Hepatocyte (in vitro differentiated cells): Measurements from ENCODE around the gene PTBP3. TPM values are rescaled to one million over a fixed set of nuclear protein-coding genes. Genes with fewer than 3 reads are reported as not detected.

Source experiments
- DNase-seq: peaks from one replicate; pipeline ENCODE4 v3.0.0-alpha.2; 2016; ENCODE audit warnings: low spot score
- H2AFZ ChIP-seq: fragments of 200-600 bp; sonication (generic); 2 replicates; pipeline ENCODE4 v1.6.0; 2016; ENCODE audit warnings: antibody characterized with exemption, mild to moderate bottlenecking
- H3K27ac ChIP-seq: fragments of 200-600 bp; sonication (generic); 2 replicates; pipeline ENCODE4 v1.5.1; 2016; ENCODE audit warnings: mild to moderate bottlenecking
- H3K27me3 ChIP-seq: fragments of 200-600 bp; sonication (generic); 2 replicates; pipeline ENCODE4 v1.6.1; 2016
- H3K36me3 ChIP-seq: fragments of 200-600 bp; sonication (generic); replicated peaks from 2 replicates; pipeline ENCODE4 v1.5.1; 2016; ENCODE audit warnings: low read depth; ENCODE audit not compliant: insufficient read depth
- H3K4me1 ChIP-seq: fragments of 200-600 bp; sonication (generic); 2 replicates; pipeline ENCODE4 v1.5.1; 2016; ENCODE audit warnings: mild to moderate bottlenecking, moderate library complexity; ENCODE audit not compliant: insufficient read depth
- H3K4me2 ChIP-seq: fragments of 200-600 bp; sonication (generic); 2 replicates; pipeline ENCODE4 v1.6.0; 2016
- H3K4me3 ChIP-seq: fragments of 200-600 bp; sonication (generic); 2 replicates; pipeline ENCODE4 v1.5.1; 2016; ENCODE audit warnings: mild to moderate bottlenecking
- H3K79me2 ChIP-seq: fragments of 200-600 bp; sonication (generic); 2 replicates; pipeline ENCODE4 v1.6.0; 2017; ENCODE audit warnings: mild to moderate bottlenecking
- H3K9me2 ChIP-seq: fragments of 200-600 bp; sonication (generic); replicated peaks from 2 replicates; pipeline ENCODE4 v1.6.0; 2017; ENCODE audit warnings: mild to moderate bottlenecking; ENCODE audit not compliant: insufficient read depth
- H3K9me3 ChIP-seq: fragments of 200-600 bp; sonication (generic); 2 replicates; pipeline ENCODE4 v1.5.1; 2016; ENCODE audit warnings: low read depth, mild to moderate bottlenecking
- H4K20me1 ChIP-seq: fragments of 200-600 bp; sonication (generic); 2 replicates; pipeline ENCODE4 v1.6.0; 2016; ENCODE audit warnings: mild to moderate bottlenecking; ENCODE audit not compliant: insufficient read depth, poor library complexity, severe bottlenecking
- CTCF ChIP-seq: fragments of 200-600 bp; sonication (generic); IDR thresholded peaks from 2 replicates; pipeline ENCODE4 v1.5.1; 2016; ENCODE audit warnings: antibody characterized with exemption, mild to moderate bottlenecking; ENCODE audit not compliant: poor library complexity
- EZH2 ChIP-seq: fragments of 200-600 bp; sonication (generic); IDR thresholded peaks from 2 replicates; pipeline ENCODE4 v1.6.1; 2016; ENCODE audit warnings: antibody characterized with exemption, mild to moderate bottlenecking, borderline replicate concordance
- EZH2phosphoT487 ChIP-seq: fragments of 200-600 bp; sonication (generic); IDR thresholded peaks from one replicate; pipeline ENCODE4 v1.6.1; 2018; ENCODE audit warnings: antibody characterized with exemption, mild to moderate bottlenecking, low read depth, moderate library complexity; ENCODE audit not compliant: unreplicated experiment, severe bottlenecking
- WGBS: methylation state at CpG from one replicate; pipeline ENCODE4 v1.1.6; 2016; ENCODE audit warnings: low lambda C conversion rate; ENCODE audit errors: missing lambda C conversion rate; 5-methylcytosine and 5-hydroxymethylcytosine counted together
- polyA plus RNA-seq: library from polyadenylated mRNA; unstranded; fragments of >200 nt; fragmentation: Nextera tagmentation; extraction: Ambion mirVana; gene quantifications from 2 replicates; pipeline ENCODE4 v1.2.1, GENCODE V29; 2016
- total RNA-seq: library from RNA; depleted of rRNA; stranded (reverse); fragments of >200 nt; gene quantifications from 2 replicates; pipeline ENCODE4 v1.2.3, GENCODE V29; 2014

Gene PTBP3
- total and polyA plus RNA-seq, 2 experiments from 2014 or later = 13.7 to 57.7 TPM

- no peaks in the 10 kb centered on the region for H3K27me3 ChIP-seq
- peaks cover 3% of the 10 kb centered on the region for H3K79me2 ChIP-seq
- 96% methylated on average over 5 of the region's 5 CpGs for WGBS
- no peaks in the 10 kb centered on the region for H3K9me3 ChIP-seq
- no peaks in the 10 kb centered on the region for H4K20me1 ChIP-seq
- no peak for DNase-seq
- H3K36me3 ChIP-seq = no peaks in the 10 kb centered on the region
- no peak overlapping the region for H3K4me3 ChIP-seq
- no peaks in the 10 kb centered on the region for H3K9me2 ChIP-seq
- H3K27ac ChIP-seq = no peak overlapping the region
- no peaks in the 10 kb centered on the region for H3K4me1 ChIP-seq
- no peak for TF ChIP-seq EZH2
- no peak for TF ChIP-seq EZH2phosphoT487
- no peak for TF ChIP-seq CTCF
- H2AFZ ChIP-seq = no peak overlapping the region
- H3K4me2 ChIP-seq = no peak overlapping the region
These were observed 88.3 kb downstream of the PTBP3 start for GRCh38 chr9:112245126-112245525.

GRCh38 chr9:112242147-112242804, 91.1 kb downstream of the PTBP3 start:
- TF ChIP-seq EZH2 (no peak), CTCF (no peak), EZH2phosphoT487 (no peak)
- WGBS = 97% methylated on average over 6 of the region's 6 CpGs

GRCh38 chr9:112241491-112241890, 91.9 kb downstream of the PTBP3 start:
- H3K4me1 ChIP-seq = no peaks in the 10 kb centered on the region
- H3K9me3 ChIP-seq = no peaks in the 10 kb centered on the region
- H3K27ac ChIP-seq = no peak overlapping the region
- no peak for TF ChIP-seq EZH2
- no peak for TF ChIP-seq CTCF
- TF ChIP-seq EZH2phosphoT487 = no peak
- no peak overlapping the region for H3K4me3 ChIP-seq
- no peaks in the 10 kb centered on the region for H3K27me3 ChIP-seq
- H3K9me2 ChIP-seq = no peaks in the 10 kb centered on the region
- no peak for DNase-seq
- 47% methylated on average over 2 of the region's 2 CpGs for WGBS
- no peak overlapping the region for H3K4me2 ChIP-seq
- H3K79me2 ChIP-seq = peaks cover 3% of the 10 kb centered on the region
- no peaks in the 10 kb centered on the region for H4K20me1 ChIP-seq
- no peak overlapping the region for H2AFZ ChIP-seq
- no peaks in the 10 kb centered on the region for H3K36me3 ChIP-seq

More at GRCh38 chr9:112242147-112242804, 91.1 kb downstream of the PTBP3 start:
- Histone ChIP-seq H3K9me3 (no peaks in the 10 kb centered on the region), H3K4me2 (no peak overlapping the region), H4K20me1 (no peaks in the 10 kb centered on the region), H3K79me2 (peaks cover 3% of the 10 kb centered on the region), H3K27me3 (no peaks in the 10 kb centered on the region), H3K36me3 (no peaks in the 10 kb centered on the region), H3K4me3 (no peak overlapping the region), H3K27ac (no peak overlapping the region), H2AFZ (no peak overlapping the region), H3K9me2 (no peaks in the 10 kb centered on the region), H3K4me1 (no peaks in the 10 kb centered on the region)
- DNase-seq = no peak
